WERI-Rb-1 (cell line): ENCODE results near the gene WFDC10A.

ENCODE experiments used
- DNase-seq: peaks from one replicate; pipeline ENCODE4 v3.0.0-alpha.2; 2020
- H3K27ac ChIP-seq: fragments of 250-450 bp; sonication (Bioruptor Pico); 2 replicates; pipeline ENCODE4 v1.5.1; 2020; ENCODE audit warnings: mild to moderate bottlenecking, moderate library complexity
- H3K27me3 ChIP-seq: fragments of 250-450 bp; sonication (Bioruptor Pico); 2 replicates; pipeline ENCODE4 v1.5.1; 2021; ENCODE audit warnings: mild to moderate bottlenecking, low read depth, moderate library complexity; ENCODE audit not compliant: insufficient read depth, severe bottlenecking
- H3K36me3 ChIP-seq: fragments of 250-450 bp; sonication (Bioruptor Pico); 2 replicates; pipeline ENCODE4 v1.5.1; 2020; ENCODE audit warnings: mild to moderate bottlenecking, moderate library complexity
- H3K4me3 ChIP-seq: 2 replicates; pipeline ENCODE4 v1.5.1; 2011; ENCODE audit warnings: low read depth, mild to moderate bottlenecking, control low read depth, low read length
- H3K9me3 ChIP-seq: fragments of 250-450 bp; sonication (Bioruptor Pico); 2 replicates; pipeline ENCODE4 v1.5.1; 2021; ENCODE audit warnings: mild to moderate bottlenecking, moderate library complexity; ENCODE audit not compliant: severe bottlenecking
- CTCF ChIP-seq: IDR thresholded peaks from 2 replicates; pipeline ENCODE4 v1.5.1; 2011; ENCODE audit warnings: low read depth, mild to moderate bottlenecking, control low read depth, inconsistent platforms, low read length

The WFDC10A gene

GRCh38 chr20:45617591-45617990, 11.9 kb upstream of the WFDC10A start:
- no peaks in the 10 kb centered on the region for H3K36me3 ChIP-seq
- no peaks in the 10 kb centered on the region for H3K9me3 ChIP-seq
- H3K27ac ChIP-seq = no peak overlapping the region
- no peak overlapping the region for H3K4me3 ChIP-seq
- TF ChIP-seq CTCF = no peak
- DNase-seq = no peak
- H3K27me3 ChIP-seq = no peaks in the 10 kb centered on the region

GRCh38 chr20:45621593-45621992, 7.9 kb upstream of the WFDC10A start:
- Histone ChIP-seq H3K4me3 (no peak overlapping the region), H3K9me3 (no peaks in the 10 kb centered on the region), H3K27me3 (no peaks in the 10 kb centered on the region), H3K36me3 (no peaks in the 10 kb centered on the region), H3K27ac (no peak overlapping the region)
- DNase-seq = no peak
- no peak for TF ChIP-seq CTCF

- Histone ChIP-seq H3K27me3 (no peaks in the 10 kb centered on the region), H3K4me3 (no peak overlapping the region), H3K36me3 (no peaks in the 10 kb centered on the region), H3K9me3 (no peaks in the 10 kb centered on the region), H3K27ac (no peak overlapping the region)
- no peak for DNase-seq
- TF ChIP-seq CTCF = no peak
Observed at GRCh38 chr20:45626540-45626939, 3.0 kb upstream of the WFDC10A start.

- Histone ChIP-seq H3K27ac (no peak overlapping the region), H3K9me3 (no peaks in the 10 kb centered on the region), H3K27me3 (no peaks in the 10 kb centered on the region), H3K4me3 (no peak overlapping the region), H3K36me3 (no peaks in the 10 kb centered on the region)
- DNase-seq = no peak
- TF ChIP-seq CTCF = no peak
Observed at GRCh38 chr20:45630371-45630770, 832 bp downstream of the WFDC10A start.

GRCh38 chr20:45631184-45631583, 1.6 kb downstream of the WFDC10A start, which contains the start of gene WFDC9:
TSS of gene WFDC9 (minus strand) at chr20:45631284. CDS start at chr20:45610181, 21,103 bp downstream.
- H3K36me3 ChIP-seq = no peaks in the 10 kb centered on the region
- H3K27me3 ChIP-seq = no peaks in the 10 kb centered on the region
- DNase-seq = no peak
- no peak within 1 kb of the TSS for H3K4me3 ChIP-seq
- H3K27ac ChIP-seq = no peak within 1 kb of the TSS
- no peak for TF ChIP-seq CTCF
- H3K9me3 ChIP-seq = no peaks in the 10 kb centered on the region

- Histone ChIP-seq H3K36me3 (no peaks in the 10 kb centered on the region), H3K4me3 (no peak overlapping the region), H3K27ac (no peak overlapping the region), H3K9me3 (peaks cover 2% of the 10 kb centered on the region), H3K27me3 (no peaks in the 10 kb centered on the region)
- no peak for TF ChIP-seq CTCF
- no peak for DNase-seq
Observed at GRCh38 chr20:45636513-45636912, 7.0 kb downstream of the WFDC10A start.
